Colonic mucosa (tissue), 4 donors: ENCODE measurements around the gene DNAH8. TPM values are rescaled to one million over a fixed set of nuclear protein-coding genes. Genes with fewer than 3 reads are reported as not detected.

Source experiments
- DNase-seq: peaks from one replicate; pipeline ENCODE4 v3.0.0-alpha.2; 2020
- H3K27ac ChIP-seq: fragments of 200-600 bp; one replicate; pipeline ENCODE4 v1.8.0; 2021
- H3K27me3 ChIP-seq: fragments of 200-600 bp; one replicate; pipeline ENCODE4 v1.8.0; 2021
- H3K36me3 ChIP-seq: fragments of 200-600 bp; one replicate; pipeline ENCODE4 v1.8.0; 2021
- H3K4me1 ChIP-seq: fragments of 200-600 bp; one replicate; pipeline ENCODE4 v1.8.0; 2021; ENCODE audit warnings: mild to moderate bottlenecking
- H3K4me3 ChIP-seq: fragments of 200-600 bp; one replicate; pipeline ENCODE4 v1.8.0; 2021
- H3K9ac ChIP-seq, 2 donors: one replicate each; pipeline ENCODE4 v1.7.0; 2013; ENCODE audit warnings: control low read depth in 2 of 2, low read depth in 2 of 2, low read length in 2 of 2
- H3K9me3 ChIP-seq: fragments of 200-600 bp; one replicate; pipeline ENCODE4 v1.8.0; 2021
- CTCF ChIP-seq: fragments of 200-600 bp; IDR thresholded peaks from one replicate; pipeline ENCODE4 v1.8.0; 2022; ENCODE audit warnings: antibody characterized with exemption, mild to moderate bottlenecking
- intact Hi-C: fragments of 100-400 bp; cut with DNase I; formaldehyde crosslinking; loops from one replicate; pipeline ENCODE4 v1.14.1; 2022
- total RNA-seq, 2 donors: library from RNA; stranded (reverse); fragmentation: NEBNext Ultra II Directional in 1 of 2; extraction: Animal tissue kit (Norgen Biotek cat#: 25700) in 1 of 2; gene quantifications; one replicate each; pipeline ENCODE4 v1.2.1, GENCODE V29; 2021
- donor health status: healthy.
- donor health status: DM: no; HTN: no; CAD: no.
- donor health status: DM: no; HTN: no; CAD: no.

The DNAH8 gene
- total RNA-seq, 2 donors from 2014 or later: not detected

DNA sequence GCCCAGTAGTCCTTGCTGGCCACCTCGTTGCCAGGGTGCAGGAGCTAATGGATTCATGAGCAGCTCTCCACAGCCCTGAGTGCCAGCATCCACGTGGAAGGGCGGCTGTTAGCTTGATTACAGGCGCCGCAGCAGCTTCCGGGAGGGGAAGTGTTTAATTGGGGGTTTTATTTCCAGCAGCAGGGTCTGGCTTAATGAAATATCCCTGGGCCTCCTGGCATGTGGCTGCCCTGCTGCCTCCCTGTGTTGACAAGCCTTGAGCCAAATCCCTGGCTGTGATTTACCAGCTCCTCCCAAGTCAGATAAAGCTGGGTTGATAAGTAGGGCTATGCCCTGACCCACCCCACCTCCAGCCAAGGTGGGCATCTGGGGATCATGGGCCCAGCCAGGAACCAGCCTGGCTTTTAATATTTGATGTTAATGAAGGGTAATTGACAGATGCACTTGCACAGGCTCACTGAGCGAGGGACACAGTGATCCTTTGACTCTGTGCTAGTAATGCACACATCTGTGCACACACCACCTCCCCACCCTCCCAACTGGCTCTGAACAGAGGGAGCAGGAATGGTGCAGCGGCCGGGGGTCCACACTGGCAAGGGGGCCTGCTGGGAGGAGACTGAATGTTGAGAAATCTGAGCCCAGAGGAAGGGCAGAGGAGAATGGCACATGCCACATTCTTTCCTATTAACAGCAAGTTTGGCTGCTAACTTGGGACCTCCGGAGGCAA lies 347.1 kb downstream of the DNAH8 start:
- H3K4me3 ChIP-seq: no peak overlapping the region
- no peak for DNase-seq
- no peaks in the 10 kb centered on the region for H3K9me3 ChIP-seq
- intact Hi-C loops: no loop called here
- H3K36me3 ChIP-seq: no peaks in the 10 kb centered on the region
- no peak for TF ChIP-seq CTCF
- H3K4me1 ChIP-seq: no peaks in the 10 kb centered on the region
- no peak overlapping the region for H3K27ac ChIP-seq
- no peak overlapping the region for H3K9ac ChIP-seq
- H3K27me3 ChIP-seq: peaks cover 3% of the 10 kb centered on the region

GRCh38 chr6:39063526-39063925 lies 348.4 kb downstream of the DNAH8 start:
- DNase-seq: no peak
- Histone ChIP-seq H3K4me1 (no peaks in the 10 kb centered on the region), H3K27ac (no peak overlapping the region), H3K4me3 (no peak overlapping the region), H3K27me3 (peaks cover 3% of the 10 kb centered on the region), H3K36me3 (no peaks in the 10 kb centered on the region), H3K9ac (no peak overlapping the region), H3K9me3 (no peaks in the 10 kb centered on the region)
- intact Hi-C loops: no loop called here
- TF ChIP-seq CTCF: no peak

DNA sequence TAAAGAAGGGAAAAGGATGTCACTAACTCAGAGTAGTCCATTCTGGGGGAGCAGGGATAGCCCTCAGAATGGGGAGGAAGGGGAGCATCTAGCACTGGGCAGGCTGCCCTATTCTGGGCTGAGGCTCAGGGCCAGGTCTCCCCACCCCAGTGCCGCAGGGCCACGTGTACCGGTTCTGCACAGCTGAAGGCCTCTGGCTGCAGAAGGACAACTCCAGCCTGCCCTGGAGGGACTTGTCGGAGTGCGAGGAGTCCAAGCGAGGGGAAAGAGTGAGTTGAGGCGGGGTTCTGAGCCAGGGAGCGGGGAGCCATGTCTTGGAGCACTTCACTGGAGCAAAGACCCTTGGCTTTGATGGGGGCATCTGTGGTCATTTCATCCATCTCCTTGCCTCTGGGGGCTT lies 350.4 kb downstream of the DNAH8 start:
- TF ChIP-seq CTCF: no peak
- peaks cover 3% of the 10 kb centered on the region for H3K27me3 ChIP-seq
- no peak overlapping the region for H3K27ac ChIP-seq
- intact Hi-C loops: no loop called here
- no peak overlapping the region for H3K9ac ChIP-seq
- H3K36me3 ChIP-seq: no peaks in the 10 kb centered on the region
- H3K4me1 ChIP-seq: no peaks in the 10 kb centered on the region
- no peaks in the 10 kb centered on the region for H3K9me3 ChIP-seq
- DNase-seq: no peak
- no peak overlapping the region for H3K4me3 ChIP-seq

DNA sequence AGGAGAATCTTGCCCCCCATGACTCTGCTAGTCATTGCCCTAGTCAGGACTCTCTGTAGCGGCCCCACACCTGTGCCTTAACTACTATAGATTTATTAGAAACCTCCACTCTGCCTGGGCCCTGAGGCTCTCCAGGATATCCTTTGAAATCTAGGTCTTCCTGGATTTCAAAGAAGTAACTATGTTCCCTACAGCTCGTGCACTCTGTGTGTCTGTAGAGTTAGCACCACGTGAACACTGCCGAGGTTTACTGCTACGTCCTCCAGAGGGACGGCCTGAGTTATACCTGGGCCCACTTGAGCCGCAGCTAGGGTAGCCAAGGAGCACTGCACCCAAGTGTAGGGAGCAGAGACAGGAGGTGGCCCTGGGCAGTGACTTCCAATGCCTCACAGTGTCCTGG lies 353.3 kb downstream of the DNAH8 start:
- no peak for DNase-seq
- no peak overlapping the region for H3K27ac ChIP-seq
- H3K27me3 ChIP-seq: no peaks in the 10 kb centered on the region
- TF ChIP-seq CTCF: no peak
- no peaks in the 10 kb centered on the region for H3K4me1 ChIP-seq
- H3K36me3 ChIP-seq: no peaks in the 10 kb centered on the region
- no peaks in the 10 kb centered on the region for H3K9me3 ChIP-seq
- H3K9ac ChIP-seq: no peak overlapping the region
- intact Hi-C loops: no loop called here
- no peak overlapping the region for H3K4me3 ChIP-seq

DNA sequence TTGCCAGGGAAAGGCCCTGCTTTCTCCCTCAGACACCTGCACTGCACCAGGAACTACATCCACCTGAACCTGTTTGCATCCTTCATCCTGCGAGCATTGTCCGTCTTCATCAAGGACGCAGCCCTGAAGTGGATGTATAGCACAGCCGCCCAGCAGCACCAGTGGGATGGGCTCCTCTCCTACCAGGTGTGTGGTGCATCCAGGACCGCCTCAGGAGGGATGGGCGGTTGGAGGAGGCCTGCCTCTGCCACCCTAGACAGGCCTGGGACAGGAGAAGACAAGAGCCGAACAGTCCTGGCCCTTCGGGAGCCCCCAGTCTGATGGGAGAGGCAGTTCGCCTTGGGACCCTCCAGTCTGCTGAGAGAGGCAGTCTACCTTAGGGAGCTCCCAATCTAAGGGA lies 357.7 kb downstream of the DNAH8 start:
- Histone ChIP-seq H3K4me1 (no peaks in the 10 kb centered on the region), H3K36me3 (no peaks in the 10 kb centered on the region), H3K27me3 (no peaks in the 10 kb centered on the region), H3K9me3 (no peaks in the 10 kb centered on the region), H3K4me3 (no peak overlapping the region), H3K9ac (no peak overlapping the region), H3K27ac (no peak overlapping the region)
- intact Hi-C loops: no loop called here
- no peak for TF ChIP-seq CTCF
- DNase-seq: no peak
